OCI-LY1 (cell line): ENCODE results near the gene TP53AIP1.

ENCODE experiments used
- CTCF ChIP-seq: fragments of 200-600 bp; sonication (generic), shearing (Covaris generic); IDR thresholded peaks from 2 replicates; pipeline ENCODE4 v1.5.1; 2017; ENCODE audit warnings: mild to moderate bottlenecking, antibody characterized with exemption, low read length, moderate library complexity, mixed read lengths
- EZH2 ChIP-seq: fragments of 200-600 bp; sonication (generic), shearing (Covaris generic); IDR thresholded peaks from 2 replicates; pipeline ENCODE4 v1.8.0; 2017; ENCODE audit warnings: borderline replicate concordance, mixed run types, mild to moderate bottlenecking, antibody characterized with exemption, low read length, moderate library complexity, mixed read lengths

GRCh38 chr11:128924510-128925249, 18.0 kb downstream of the TP53AIP1 start:
- no peak for TF ChIP-seq CTCF
- no peak for TF ChIP-seq EZH2
